Mesodermal cell (in vitro differentiated cells): Measurements from ENCODE around the gene SLC9A1.

Experiments
- H3K27ac ChIP-seq: 2 replicates; pipeline ENCODE4 v1.7.0; 2013; ENCODE audit warnings: mild to moderate bottlenecking, low read depth, low read length, moderate library complexity; ENCODE audit not compliant: severe bottlenecking
- H3K36me3 ChIP-seq: 2 replicates; pipeline ENCODE4 v1.7.1; 2013; ENCODE audit warnings: mild to moderate bottlenecking, low read length, moderate library complexity; ENCODE audit not compliant: control insufficient read depth, insufficient read depth
- H3K4me1 ChIP-seq: one replicate; pipeline ENCODE4 v1.7.1; 2013; ENCODE audit warnings: mild to moderate bottlenecking, low read length; ENCODE audit not compliant: insufficient read depth, control insufficient read depth, poor library complexity, severe bottlenecking
- H3K4me3 ChIP-seq: 2 replicates; pipeline ENCODE4 v1.7.0; 2013; ENCODE audit warnings: low read length, control low read depth, mild to moderate bottlenecking; ENCODE audit not compliant: insufficient read depth, poor library complexity, severe bottlenecking; ENCODE audit errors: extremely low read depth
- H3K9me3 ChIP-seq: 2 replicates; pipeline ENCODE4 v1.7.1; 2013; ENCODE audit warnings: mild to moderate bottlenecking, low read length, moderate library complexity; ENCODE audit not compliant: control insufficient read depth
- WGBS, 2 experiments: methylation state at CpG; one replicate each; pipeline ENCODE4 v1.1.5; 2013; ENCODE audit warnings: missing lambda C conversion rate in 2 of 2; ENCODE audit not compliant: insufficient coverage in 2 of 2; 5-methylcytosine and 5-hydroxymethylcytosine counted together

SLC9A1 gene

GRCh38 chr1:27070390-27071048, 84.4 kb downstream of the SLC9A1 start:
- 86 to 91% methylated on average over 11 to 12 of the region's 12 CpGs for WGBS, 2 experiments
- H3K4me3 ChIP-seq, result no peak overlapping the region
- peaks cover 3% of the 10 kb centered on the region for H3K4me1 ChIP-seq
- H3K27ac ChIP-seq, result no peak overlapping the region
- H3K36me3 ChIP-seq, result no peaks in the 10 kb centered on the region
- H3K9me3 ChIP-seq, result no peaks in the 10 kb centered on the region

DNA sequence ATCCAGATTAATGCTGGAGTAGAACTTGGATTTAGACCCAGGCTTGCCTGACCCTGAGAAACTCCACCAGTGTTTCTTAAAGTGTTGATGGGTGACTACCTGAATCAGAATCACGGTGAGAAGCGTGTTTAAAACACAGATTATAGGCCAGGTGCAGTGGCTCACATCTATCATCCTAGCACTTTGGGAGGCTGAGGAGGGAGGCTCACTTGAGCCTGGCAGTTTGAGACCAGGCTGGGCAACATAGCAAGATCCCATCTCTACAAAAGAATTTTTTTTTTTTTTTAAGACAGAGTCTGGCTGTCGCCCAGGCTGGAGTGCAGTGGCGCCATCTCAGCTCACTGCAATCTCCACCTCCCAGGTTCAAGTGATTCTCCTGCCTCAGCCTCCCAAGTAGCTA, 86.0 kb downstream of the SLC9A1 start:
- Histone ChIP-seq H3K9me3 (no peaks in the 10 kb centered on the region), H3K4me3 (no peak overlapping the region), H3K36me3 (no peaks in the 10 kb centered on the region), H3K4me1 (no peaks in the 10 kb centered on the region), H3K27ac (no peak overlapping the region)
- 89 to 93% methylated on average over 4 of the region's 4 CpGs for WGBS, 2 experiments

- WGBS, 2 experiments, result 94 to 100% methylated on average over 1 to 2 of the region's 5 CpGs
- H3K27ac ChIP-seq, result no peak overlapping the region
- H3K9me3 ChIP-seq, result no peaks in the 10 kb centered on the region
- no peaks in the 10 kb centered on the region for H3K4me1 ChIP-seq
- H3K4me3 ChIP-seq, result no peak overlapping the region
- no peaks in the 10 kb centered on the region for H3K36me3 ChIP-seq
Observed at GRCh38 chr1:27065999-27066630, 88.8 kb downstream of the SLC9A1 start.

DNA sequence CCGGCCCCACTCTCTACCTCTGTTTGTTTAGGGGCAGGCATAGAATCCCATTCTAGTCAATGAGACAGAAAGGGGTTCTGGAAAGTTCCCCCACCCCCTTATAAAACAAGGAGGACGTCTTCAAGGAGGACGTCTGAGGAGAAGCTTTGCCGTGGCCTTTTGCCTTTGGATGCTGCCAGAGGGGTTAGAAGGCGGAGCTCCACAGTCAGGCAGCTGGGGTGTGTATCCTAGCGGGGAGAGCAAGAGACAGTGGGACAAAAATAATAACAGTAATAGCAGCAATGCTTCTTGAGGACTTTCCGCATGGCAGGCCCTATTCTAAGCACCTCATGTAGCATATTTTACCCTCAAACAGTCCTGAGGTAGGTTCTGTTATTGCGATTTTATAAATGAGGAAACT, 94.0 kb downstream of the SLC9A1 start:
- Histone ChIP-seq H3K4me3 (no peak overlapping the region), H3K36me3 (no peaks in the 10 kb centered on the region), H3K4me1 (peaks cover 3% of the 10 kb centered on the region), H3K9me3 (no peaks in the 10 kb centered on the region), H3K27ac (no peak overlapping the region)
- 100% methylated on average over 2 of the region's 8 CpGs for WGBS, 2 experiments

DNA sequence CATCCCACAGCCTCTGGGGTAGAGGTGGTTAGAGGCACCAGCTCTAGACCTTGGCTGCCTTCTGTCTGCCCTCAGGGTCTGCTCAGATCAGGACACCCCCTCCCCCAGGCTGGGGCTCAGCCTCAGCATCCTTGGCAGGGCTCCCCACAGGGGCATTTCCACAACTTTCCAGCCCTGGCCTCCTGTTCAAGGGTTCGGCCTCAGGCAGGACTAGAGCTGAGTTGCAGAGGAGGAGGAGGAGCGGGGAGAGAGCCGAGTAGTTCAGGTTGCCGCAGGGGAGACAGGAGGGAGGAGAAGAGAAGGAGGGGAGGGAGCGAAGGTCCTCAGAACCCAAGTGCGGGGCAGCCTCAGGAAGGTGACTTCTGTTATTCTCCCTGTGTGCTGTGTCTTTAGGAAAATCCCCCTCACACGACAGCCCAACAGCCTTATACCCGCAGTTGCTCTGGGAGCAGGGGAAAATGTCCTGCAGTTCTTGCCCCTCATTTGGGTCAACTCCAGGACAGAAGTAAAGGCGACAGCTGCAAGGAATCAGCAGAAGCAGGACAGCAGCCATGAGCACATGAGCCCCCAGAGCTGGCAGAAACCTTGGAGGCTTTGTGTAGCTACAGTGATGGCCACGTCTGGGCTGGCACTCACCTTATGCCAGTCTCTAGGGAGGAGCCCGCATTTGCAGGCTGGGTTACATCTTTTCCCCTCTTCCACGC, 95.8 kb downstream of the SLC9A1 start:
- no peak overlapping the region for H3K4me3 ChIP-seq
- H3K4me1 ChIP-seq, result peaks cover 3% of the 10 kb centered on the region
- no peaks in the 10 kb centered on the region for H3K36me3 ChIP-seq
- no peak overlapping the region for H3K27ac ChIP-seq
- WGBS, 2 experiments, result 49 to 57% methylated on average over 8 to 9 of the region's 12 CpGs
- H3K9me3 ChIP-seq, result no peaks in the 10 kb centered on the region

DNA sequence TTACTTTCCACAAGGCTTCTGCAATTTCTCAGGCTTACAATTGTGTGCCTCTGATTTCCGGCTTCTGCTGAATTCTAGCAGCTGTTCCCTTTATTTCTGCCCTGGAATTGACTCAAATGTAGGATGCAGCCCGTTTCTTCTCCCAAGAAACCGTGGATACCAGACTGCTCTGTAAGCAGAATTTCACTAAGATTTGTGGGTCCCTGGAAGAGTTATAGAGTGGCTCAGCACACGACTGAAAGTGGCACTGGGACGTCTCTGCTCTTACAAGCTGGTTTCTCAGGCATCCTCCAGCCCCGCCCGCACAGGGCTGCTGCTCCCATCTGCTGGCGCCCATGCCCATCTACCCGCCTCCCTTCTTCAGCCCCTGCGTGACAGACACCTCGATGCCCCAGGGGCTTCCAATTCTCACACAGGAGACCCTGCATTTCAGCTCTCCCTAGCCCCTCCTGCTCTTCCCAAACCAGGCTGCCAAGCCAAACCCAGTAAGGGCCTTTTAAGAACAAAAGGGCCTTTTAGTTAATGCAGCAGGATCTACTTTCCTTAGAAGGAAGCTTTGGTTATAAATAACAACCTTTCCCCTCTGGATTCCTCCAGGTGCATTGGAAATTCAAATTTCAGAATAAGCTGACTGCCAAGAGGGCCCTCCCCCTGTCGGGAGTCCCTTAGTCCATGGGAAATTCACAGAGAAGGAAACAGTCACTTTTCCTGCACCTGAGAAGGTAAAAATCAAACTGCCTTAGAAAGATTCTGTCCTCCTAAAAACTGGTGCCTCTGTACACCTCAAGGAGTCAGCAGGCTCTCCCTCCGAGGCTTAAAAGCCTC, 96.9 kb downstream of the SLC9A1 start:
- Histone ChIP-seq H3K4me3 (no peak overlapping the region), H3K36me3 (no peaks in the 10 kb centered on the region), H3K9me3 (no peaks in the 10 kb centered on the region), H3K27ac (no peak overlapping the region), H3K4me1 (peaks cover 3% of the 10 kb centered on the region)
- 50 to 66% methylated on average over 13 of the region's 13 CpGs for WGBS, 2 experiments

GRCh38 chr1:27057389-27057788, 97.5 kb downstream of the SLC9A1 start:
- H3K27ac ChIP-seq, result no peak overlapping the region
- H3K9me3 ChIP-seq, result no peaks in the 10 kb centered on the region
- 92 to 96% methylated on average over 2 of the region's 3 CpGs for WGBS, 2 experiments

DNA sequence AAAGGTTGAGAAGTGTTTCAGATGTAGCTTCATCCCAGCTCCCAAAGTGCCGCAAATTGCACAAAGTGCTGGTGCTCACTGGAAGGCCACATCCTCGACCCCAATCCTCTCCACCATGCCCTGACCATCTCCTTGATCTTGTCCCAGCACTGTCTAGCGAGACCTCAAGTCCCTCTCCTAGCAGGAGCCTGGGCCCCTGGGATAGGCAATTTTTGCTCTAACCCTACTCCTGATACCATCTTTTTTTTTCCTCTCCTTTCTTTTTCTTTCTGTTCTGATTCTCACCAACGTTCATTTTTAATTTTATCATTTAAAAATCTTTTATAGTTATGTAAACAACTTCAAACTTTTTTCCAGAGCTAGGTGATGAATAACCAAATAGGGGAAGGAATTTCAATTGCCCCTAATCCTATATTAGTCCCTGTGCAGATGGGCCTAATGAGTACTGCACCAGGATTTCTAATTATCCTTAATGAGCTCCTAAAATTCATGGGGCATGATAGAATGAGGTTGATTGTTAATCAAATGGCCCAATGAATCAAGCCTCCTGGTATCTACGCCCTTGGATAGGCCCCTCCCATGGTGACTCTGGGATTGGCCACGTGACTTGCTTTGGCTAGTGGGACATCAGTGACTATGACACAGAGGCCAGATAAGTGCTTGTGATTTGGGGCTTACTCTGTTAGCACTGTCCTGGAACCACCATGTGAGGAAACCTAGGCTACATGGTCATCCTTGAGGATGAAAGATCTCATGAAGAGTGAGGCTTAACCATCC, 100.8 kb downstream of the SLC9A1 start:
- Histone ChIP-seq H3K9me3 (no peaks in the 10 kb centered on the region), H3K4me1 (peaks cover 3% of the 10 kb centered on the region), H3K27ac (no peak overlapping the region), H3K4me3 (no peak overlapping the region), H3K36me3 (no peaks in the 10 kb centered on the region)
- 91 to 96% methylated on average over 4 to 5 of the region's 6 CpGs for WGBS, 2 experiments

More at GRCh38 chr1:27057389-27057788, 97.5 kb downstream of the SLC9A1 start:
- Histone ChIP-seq H3K4me1 (peaks cover 3% of the 10 kb centered on the region), H3K4me3 (no peak overlapping the region), H3K36me3 (no peaks in the 10 kb centered on the region)

DNA sequence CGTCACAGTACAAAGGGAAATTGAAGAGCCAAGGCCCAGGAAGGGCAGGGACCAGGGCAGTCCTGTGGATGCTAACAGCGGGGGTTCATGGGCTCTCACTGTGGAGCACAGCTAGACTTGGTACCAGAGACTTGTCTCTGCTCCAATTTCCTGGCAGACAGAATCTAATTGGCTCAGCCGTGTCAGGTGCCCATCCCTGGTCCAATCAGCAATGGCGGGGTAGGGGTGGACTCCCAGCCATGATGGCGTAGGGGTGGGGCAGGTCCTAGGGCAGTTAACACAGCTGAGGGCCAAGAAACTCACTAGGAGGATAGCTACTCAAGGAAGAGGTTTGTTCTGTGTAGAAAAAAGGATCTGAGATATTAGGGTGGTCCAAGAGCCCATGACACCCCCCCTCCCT, 102.4 kb downstream of the SLC9A1 start:
- WGBS, 2 experiments, result 95 to 96% methylated on average over 5 of the region's 5 CpGs
- Histone ChIP-seq H3K4me1 (no peaks in the 10 kb centered on the region), H3K27ac (no peak overlapping the region), H3K36me3 (no peaks in the 10 kb centered on the region), H3K4me3 (no peak overlapping the region), H3K9me3 (no peaks in the 10 kb centered on the region)

GRCh38 chr1:27049607-27050006, 105.3 kb downstream of the SLC9A1 start:
- H3K4me1 ChIP-seq, result peaks cover 4% of the 10 kb centered on the region
- no peaks in the 10 kb centered on the region for H3K9me3 ChIP-seq
- H3K36me3 ChIP-seq, result no peaks in the 10 kb centered on the region
- H3K4me3 ChIP-seq, result no peak overlapping the region
- H3K27ac ChIP-seq, result no peak overlapping the region
- WGBS, 2 experiments, result 0 to 53% methylated on average over 1 to 3 of the region's 3 CpGs
